HepG2 (cell line): ENCODE measurements around the gene WWP2. TPM values are rescaled to one million over a fixed set of nuclear protein-coding genes. Genes with fewer than 3 reads are reported as not detected.

ENCODE experiments used
- ATAC-seq: fragments of 200-7000 bp; cut with Tn5 transposase; 3 replicates; pipeline ENCODE4 v1.9.1; 2020; ENCODE audit warnings: mild to moderate bottlenecking, moderate library complexity
- BruUV-seq: library from RNA; stranded (reverse); fragments of 400-500 nt; replicated peaks from 2 replicates; lab custom pipeline; 2021; lab: Mats Ljungman, UMichigan
- CTCF ChIA-PET: fragments of 300-600 bp; formaldehyde crosslinking; extraction: SDS; loops from one replicate; lab custom pipeline; 2021; ENCODE audit warnings: low total read pairs, inconsistent platforms, low intra/inter-chr PET ratio; lab: Yijun Ruan, JAX
- POLR2A ChIA-PET: fragments of 350-600 bp; sonication (Branson Sonifier 250); formaldehyde crosslinking; loops from one replicate; lab custom pipeline; 2020; ENCODE audit warnings: antibody characterized with exemption, inconsistent platforms; lab: Yijun Ruan, JAX
- DNase-seq: peaks from one replicate; pipeline ENCODE4 v3.0.0-alpha.2; 2015; ENCODE audit warnings: low spot score
- FAIRE-seq: peaks from 3 replicates; lab custom pipeline; 2011; peaks lifted over from hg19 to GRCh38; lab: Jason Lieb, UNC
- H2AFZ ChIP-seq: one replicate; pipeline ENCODE4 v1.6.1; 2011; ENCODE audit warnings: low read length, inconsistent platforms
- H3K27ac ChIP-seq: fragments of 300-600 bp; 3 replicates; pipeline ENCODE4 v1.8.0; 2011; ENCODE audit warnings: mixed run types, mild to moderate bottlenecking, mixed read lengths, low read length, inconsistent platforms; ENCODE audit not compliant: insufficient read depth; ENCODE audit errors: extremely low read length
- H3K27me3 ChIP-seq, 2 experiments: fragments of 200-600 bp in 1 of 2; 2 replicates in 1 of 2; 3 replicates in 1 of 2; pipeline versions ENCODE4 v1.6.0 to v1.8.0; 2011; ENCODE audit warnings: low read length in 2 of 2, mild to moderate bottlenecking in 2 of 2, moderate library complexity in 2 of 2, inconsistent platforms in 1 of 2; ENCODE audit not compliant: insufficient read depth in 2 of 2, control insufficient read depth in 1 of 2
- H3K36me3 ChIP-seq, 2 experiments: fragments of 200-600 bp in 1 of 2; replicated peaks in 1 of 2; 2 replicates in 1 of 2; 3 replicates in 1 of 2; pipeline versions ENCODE4 v1.5.1 to v1.8.0; 2011; ENCODE audit warnings: low read length in 2 of 2, inconsistent platforms in 1 of 2; ENCODE audit not compliant: insufficient read depth in 2 of 2, control insufficient read depth in 1 of 2
- H3K4me1 ChIP-seq: 2 replicates; pipeline ENCODE4 v1.5.1; 2012; ENCODE audit warnings: low read length, inconsistent platforms; ENCODE audit not compliant: insufficient read depth
- H3K4me2 ChIP-seq: 2 replicates; pipeline ENCODE4 v1.6.0; 2011; ENCODE audit warnings: low read depth, low read length, inconsistent platforms
- H3K4me3 ChIP-seq, 3 experiments: fragments of 200-600 bp in 1 of 3; sonication (generic), shearing (Covaris generic) in 1 of 3; replicated peaks in 1 of 3; 2 replicates each; pipeline ENCODE4 v1.5.1; 2011 to 2016; ENCODE audit warnings: low read length in 3 of 3, inconsistent platforms in 2 of 3, low read depth in 2 of 3, mild to moderate bottlenecking in 2 of 3, control low read depth in 1 of 3, mixed read lengths in 1 of 3; ENCODE audit not compliant: insufficient read depth in 1 of 3
- H3K79me2 ChIP-seq: one replicate; pipeline ENCODE4 v1.6.1; 2011; ENCODE audit warnings: low read length, inconsistent platforms; ENCODE audit not compliant: insufficient read depth
- H3K9ac ChIP-seq: 2 replicates; pipeline ENCODE4 v1.6.0; 2011; ENCODE audit warnings: mild to moderate bottlenecking, low read depth, low read length, inconsistent platforms; ENCODE audit not compliant: insufficient read depth
- H3K9me3 ChIP-seq: 2 replicates; pipeline ENCODE4 v1.5.1; 2012; ENCODE audit warnings: mild to moderate bottlenecking, low read length
- H4K20me1 ChIP-seq: 2 replicates; pipeline ENCODE4 v1.6.0; 2011; ENCODE audit warnings: inconsistent platforms, mild to moderate bottlenecking, low read length, moderate library complexity; ENCODE audit not compliant: insufficient read depth
- BORCS8-MEF2B ChIP-seq: sonication (generic); formaldehyde crosslinking; IDR thresholded peaks from 2 replicates; pipeline ENCODE4 v1.8.0; 2022; ENCODE audit warnings: mild to moderate bottlenecking, missing genetic modification reagents
- CBFB ChIP-seq: sonication (generic); formaldehyde crosslinking; IDR thresholded peaks from 2 replicates; pipeline ENCODE4 v1.4.0; 2020; ENCODE audit warnings: missing genetic modification reagents
- DMAP1 ChIP-seq: IDR thresholded peaks from 2 replicates; pipeline ENCODE4 v1.6.1; 2016
- MIER3 ChIP-seq: IDR thresholded peaks from 2 replicates; pipeline ENCODE4 v1.6.1; 2016; ENCODE audit warnings: missing compliant biosample characterization, borderline replicate concordance
- RORA ChIP-seq: sonication (generic); formaldehyde crosslinking; IDR thresholded peaks from 2 replicates; pipeline ENCODE4 v1.5.0; 2020; ENCODE audit warnings: mild to moderate bottlenecking, missing genetic modification reagents, moderate library complexity
- ZMYM2 ChIP-seq: sonication (generic); formaldehyde crosslinking; IDR thresholded peaks from 2 replicates; pipeline ENCODE4 v1.8.0; 2022; ENCODE audit warnings: mild to moderate bottlenecking, missing genetic modification reagents
- ZNF138 ChIP-seq: sonication (generic); formaldehyde crosslinking; IDR thresholded peaks from 2 replicates; pipeline ENCODE4 v1.5.0; 2020; ENCODE audit warnings: mild to moderate bottlenecking, low read depth, missing genetic modification reagents
- ZNF550 ChIP-seq: sonication (generic); formaldehyde crosslinking; IDR thresholded peaks from 2 replicates; pipeline ENCODE4 v1.4.0; 2020; ENCODE audit warnings: mild to moderate bottlenecking, missing genetic modification reagents, borderline replicate concordance
- ZNF558 ChIP-seq: sonication (generic); formaldehyde crosslinking; IDR thresholded peaks from 2 replicates; pipeline ENCODE4 v1.9.0; 2022; ENCODE audit warnings: mild to moderate bottlenecking, missing genetic modification reagents, borderline replicate concordance
- ZNF878 ChIP-seq: sonication (generic); formaldehyde crosslinking; IDR thresholded peaks from 2 replicates; pipeline ENCODE4 v1.8.1; 2023; ENCODE audit warnings: mild to moderate bottlenecking, missing genetic modification reagents, moderate library complexity
- WGBS: methylation state at CpG from one replicate; pipeline ENCODE4 v1.1.6; 2017; ENCODE audit warnings: low lambda C conversion rate; 5-methylcytosine and 5-hydroxymethylcytosine counted together
- in situ Hi-C: cut with HindIII; loops from 2 replicates; pipeline ENCODE4 v1.10.0; 2017; ENCODE audit warnings: low pct_unique_long_range_greater_than_20kb; ENCODE audit not compliant: extremely low pct_ligation_motif_present
- intact Hi-C: fragments of 100-400 bp; cut with micrococcal nuclease; formaldehyde crosslinking; loops from one replicate; pipeline ENCODE4 v1.10.0; 2022; ENCODE audit not compliant: unreplicated experiment
- polyA plus RNA-seq, 8 experiments: library from polyadenylated mRNA; depleted of rRNA in 3 of 8; stranded (reverse) in 7 of 8; unstranded in 1 of 8; fragments of >200 nt; fragmentation: Illumina TruSeq in 4 of 8; extraction: Trizol in 4 of 8; gene quantifications; 2 replicates each; pipeline versions ENCODE4 v1.2.1 to v1.2.3, GENCODE V29; 2011 to 2016; ENCODE audit warnings: low read depth in 4 of 8, missing spikeins in 1 of 8, mixed read lengths in 1 of 8; ENCODE audit not compliant: insufficient read depth in 1 of 8
- total RNA-seq, 5 experiments: library from RNA; depleted of rRNA; stranded (reverse); fragments of >200 nt; fragmentation: Illumina TruSeq; extraction: Trizol; gene quantifications; 2 replicates each; pipeline ENCODE4 v1.2.3, GENCODE V29; 2016; ENCODE audit warnings: low read depth in 1 of 5
- TF ChIP-seq, protein P1 (sequence below): sonication (generic); formaldehyde crosslinking; IDR thresholded peaks from 2 replicates; pipeline ENCODE4 v1.8.0; 2022; ENCODE audit warnings: mild to moderate bottlenecking, missing genetic modification reagents; ENCODE audit not compliant: insufficient replicate concordance
- TF ChIP-seq, protein P2 (sequence below): sonication (generic); formaldehyde crosslinking; IDR thresholded peaks from 2 replicates; pipeline ENCODE4 v1.5.0; 2020; ENCODE audit warnings: missing genetic modification reagents, mild to moderate bottlenecking, borderline replicate concordance

Gene WWP2
- total and polyA plus RNA-seq, 2 of the 13 experiments (the other 11 are each of a cell fraction or from before 2014, with no cell fraction given) = 11.4 to 28.2 TPM

DNA sequence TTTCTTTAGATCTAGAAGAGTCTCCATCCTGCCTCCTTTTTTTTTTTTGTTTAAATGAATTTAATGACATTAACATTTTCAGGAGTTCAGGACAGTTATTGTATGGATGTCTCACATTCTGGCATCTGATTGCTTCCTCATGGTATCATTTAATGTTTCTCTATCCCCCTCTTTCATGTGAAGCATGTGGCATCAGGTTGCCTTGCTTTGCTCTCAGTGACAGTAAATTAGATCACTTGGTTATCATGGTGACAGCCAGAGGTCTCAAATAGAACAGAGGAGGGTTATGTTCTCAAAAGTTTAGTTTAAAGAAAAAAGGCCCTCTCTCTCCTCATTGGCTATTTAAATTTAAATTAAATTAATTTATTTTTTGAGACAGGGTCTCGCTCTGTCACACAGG lies 74.1 kb downstream of the WWP2 start (continued):
- TF ChIP-seq, protein P1, sequence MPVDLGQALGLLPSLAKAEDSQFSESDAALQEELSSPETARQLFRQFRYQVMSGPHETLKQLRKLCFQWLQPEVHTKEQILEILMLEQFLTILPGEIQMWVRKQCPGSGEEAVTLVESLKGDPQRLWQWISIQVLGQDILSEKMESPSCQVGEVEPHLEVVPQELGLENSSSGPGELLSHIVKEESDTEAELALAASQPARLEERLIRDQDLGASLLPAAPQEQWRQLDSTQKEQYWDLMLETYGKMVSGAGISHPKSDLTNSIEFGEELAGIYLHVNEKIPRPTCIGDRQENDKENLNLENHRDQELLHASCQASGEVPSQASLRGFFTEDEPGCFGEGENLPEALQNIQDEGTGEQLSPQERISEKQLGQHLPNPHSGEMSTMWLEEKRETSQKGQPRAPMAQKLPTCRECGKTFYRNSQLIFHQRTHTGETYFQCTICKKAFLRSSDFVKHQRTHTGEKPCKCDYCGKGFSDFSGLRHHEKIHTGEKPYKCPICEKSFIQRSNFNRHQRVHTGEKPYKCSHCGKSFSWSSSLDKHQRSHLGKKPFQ (CRISPR knock-in tag) = no peak
- TF ChIP-seq ZNF878 (CRISPR knock-in tag) = no peak
- no peak for TF ChIP-seq ZNF138 (CRISPR knock-in tag)
- no peak for TF ChIP-seq ZNF550
- no peak for TF ChIP-seq MIER3 (CRISPR knock-in tag)
- TF ChIP-seq BORCS8-MEF2B (CRISPR knock-in tag) = no peak
- TF ChIP-seq CBFB (CRISPR knock-in tag) = no peak

DNA sequence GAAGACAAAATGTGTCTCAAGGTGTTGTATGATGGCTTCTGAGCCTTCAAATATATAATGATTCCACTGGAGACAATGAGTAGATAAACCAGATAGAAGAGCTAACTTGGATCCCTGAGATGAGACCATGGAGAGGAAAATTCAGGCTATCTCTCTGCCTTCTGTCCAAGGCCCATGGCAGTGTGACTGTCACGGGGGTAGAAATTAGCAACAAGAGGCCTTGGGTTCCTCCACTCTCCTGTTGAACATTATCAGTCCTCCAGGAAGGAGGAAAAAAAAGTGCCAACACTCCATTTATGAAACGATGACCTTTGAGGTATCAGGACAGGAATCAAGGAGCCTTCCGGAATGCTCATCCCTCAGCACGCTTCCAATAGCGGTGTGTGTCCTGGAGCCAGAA lies 75.2 kb downstream of the WWP2 start:
- TF ChIP-seq DMAP1 (CRISPR knock-in tag) = no peak
- TF ChIP-seq RORA (CRISPR knock-in tag) = peak; percentile 57; the same call in 1 of the 2 replicates
- TF ChIP-seq ZNF558 (CRISPR knock-in tag) = 0 out of 2 replicates have a peak, but pooled peaks have one; percentile 46
- TF ChIP-seq, protein P2, sequence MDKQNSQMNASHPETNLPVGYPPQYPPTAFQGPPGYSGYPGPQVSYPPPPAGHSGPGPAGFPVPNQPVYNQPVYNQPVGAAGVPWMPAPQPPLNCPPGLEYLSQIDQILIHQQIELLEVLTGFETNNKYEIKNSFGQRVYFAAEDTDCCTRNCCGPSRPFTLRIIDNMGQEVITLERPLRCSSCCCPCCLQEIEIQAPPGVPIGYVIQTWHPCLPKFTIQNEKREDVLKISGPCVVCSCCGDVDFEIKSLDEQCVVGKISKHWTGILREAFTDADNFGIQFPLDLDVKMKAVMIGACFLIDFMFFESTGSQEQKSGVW (CRISPR knock-in tag) = 0 out of 2 replicates have a peak, but pooled peaks have one; percentile 57
- no peak for TF ChIP-seq ZMYM2 (CRISPR knock-in tag)
- Histone ChIP-seq H3K9ac (no peak overlapping the region), H3K36me3 (peaks cover 2 to 12% of the 10 kb centered on the region in 2 experiments; a peak in 3 of 5 replicates), H3K27ac (no peak overlapping the region), H4K20me1 (no peaks in the 10 kb centered on the region), H3K9me3 (no peaks in the 10 kb centered on the region), H3K27me3 (no peaks in the 10 kb centered on the region), H3K79me2 (no peaks in the 10 kb centered on the region), H3K4me2 (no peak overlapping the region), H3K4me1 (peaks cover 76% of the 10 kb centered on the region), H2AFZ (no peak overlapping the region), H3K4me3 (no peak overlapping the region)
- no peak for ATAC-seq
- BruUV-seq = no TSS peak
- 98% methylated on average over 5 of the region's 5 CpGs for WGBS
- in situ Hi-C loops = no loop called here
- CTCF ChIA-PET = no interaction called here
- FAIRE-seq = no peak
- POLR2A ChIA-PET = no interaction called here
- no peak for DNase-seq
- intact Hi-C loops = loop anchor here (5.0 kb wide), 1 partner anchor 890 kb away; no protein-coding TSS in a partner anchor
